Activated naive CD4-positive, alpha-beta T cell treated with anti-CD3 and anti-CD28 coated beads for 36 hours (primary cell): Measurements from ENCODE around the gene TXNRD1. TPM values are rescaled to one million over a fixed set of nuclear protein-coding genes. Genes with fewer than 3 reads are reported as not detected.

ENCODE experiments used
- CTCF ChIA-PET: fragments of 350-600 bp; sonication (Branson Sonifier 250); formaldehyde crosslinking; loops from one replicate; lab custom pipeline; 2021; ENCODE audit warnings: antibody characterized with exemption; lab: Charles Lee
- DNase-seq: peaks from one replicate; pipeline ENCODE4 v3.0.0-alpha.2; 2020
- H3K27ac Mint-ChIP-seq: one replicate; pipeline ENCODE4 v1.8.0; 2021; ENCODE audit warnings: mild to moderate bottlenecking, mixed read lengths
- H3K27me3 Mint-ChIP-seq: one replicate; pipeline ENCODE4 v1.8.0; 2021; ENCODE audit warnings: low read depth, mixed read lengths
- H3K36me3 Mint-ChIP-seq: one replicate; pipeline ENCODE4 v1.8.0; 2021; ENCODE audit warnings: low read depth, mixed read lengths
- H3K4me1 Mint-ChIP-seq: one replicate; pipeline ENCODE4 v1.8.0; 2021; ENCODE audit warnings: low read depth, mixed read lengths
- H3K4me3 Mint-ChIP-seq: one replicate; pipeline ENCODE4 v1.8.0; 2021; ENCODE audit warnings: mild to moderate bottlenecking, moderate library complexity, mixed read lengths
- H3K9me3 Mint-ChIP-seq: one replicate; pipeline ENCODE4 v1.8.0; 2021; ENCODE audit warnings: mixed read lengths
- intact Hi-C: fragments of 100-400 bp; cut with micrococcal nuclease; formaldehyde crosslinking; loops from one replicate; pipeline ENCODE4 v1.15.1; 2023
- total RNA-seq, 2 experiments: library from RNA; stranded (reverse); gene quantifications; one replicate each; pipeline ENCODE4 v1.2.3, GENCODE V29; 2021

TXNRD1 gene
- total RNA-seq, 2 experiments from 2014 or later: 86.0 to 86.9 TPM

DNA sequence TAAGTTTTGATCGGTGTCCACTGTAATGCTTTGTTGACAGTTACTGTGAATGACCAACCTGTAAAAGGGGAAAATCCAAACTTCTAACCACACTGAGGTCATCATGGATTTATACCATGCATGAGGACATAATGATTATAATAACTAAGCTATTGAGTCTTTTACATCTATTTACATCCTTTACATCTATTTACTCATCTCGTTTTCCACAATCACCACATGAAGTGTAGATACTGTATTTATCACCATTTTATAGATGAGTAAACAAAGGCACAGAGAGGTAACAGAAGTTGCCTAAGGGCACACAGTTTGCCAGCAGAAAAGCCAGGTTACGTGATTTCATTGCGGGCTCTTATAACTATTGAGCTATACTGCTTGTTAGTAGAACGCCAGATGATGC, 60.1 kb downstream of the TXNRD1 start:
- H3K27ac Mint-ChIP-seq: no peak overlapping the region
- H3K4me3 Mint-ChIP-seq: no peak overlapping the region
- intact Hi-C loops: no loop called here
- no peak for DNase-seq
- no peaks in the 10 kb centered on the region for H3K27me3 Mint-ChIP-seq
- no peaks in the 10 kb centered on the region for H3K9me3 Mint-ChIP-seq
- CTCF ChIA-PET: no interaction called here
- H3K36me3 Mint-ChIP-seq: no peaks in the 10 kb centered on the region
- peaks cover 11% of the 10 kb centered on the region for H3K4me1 Mint-ChIP-seq

DNA sequence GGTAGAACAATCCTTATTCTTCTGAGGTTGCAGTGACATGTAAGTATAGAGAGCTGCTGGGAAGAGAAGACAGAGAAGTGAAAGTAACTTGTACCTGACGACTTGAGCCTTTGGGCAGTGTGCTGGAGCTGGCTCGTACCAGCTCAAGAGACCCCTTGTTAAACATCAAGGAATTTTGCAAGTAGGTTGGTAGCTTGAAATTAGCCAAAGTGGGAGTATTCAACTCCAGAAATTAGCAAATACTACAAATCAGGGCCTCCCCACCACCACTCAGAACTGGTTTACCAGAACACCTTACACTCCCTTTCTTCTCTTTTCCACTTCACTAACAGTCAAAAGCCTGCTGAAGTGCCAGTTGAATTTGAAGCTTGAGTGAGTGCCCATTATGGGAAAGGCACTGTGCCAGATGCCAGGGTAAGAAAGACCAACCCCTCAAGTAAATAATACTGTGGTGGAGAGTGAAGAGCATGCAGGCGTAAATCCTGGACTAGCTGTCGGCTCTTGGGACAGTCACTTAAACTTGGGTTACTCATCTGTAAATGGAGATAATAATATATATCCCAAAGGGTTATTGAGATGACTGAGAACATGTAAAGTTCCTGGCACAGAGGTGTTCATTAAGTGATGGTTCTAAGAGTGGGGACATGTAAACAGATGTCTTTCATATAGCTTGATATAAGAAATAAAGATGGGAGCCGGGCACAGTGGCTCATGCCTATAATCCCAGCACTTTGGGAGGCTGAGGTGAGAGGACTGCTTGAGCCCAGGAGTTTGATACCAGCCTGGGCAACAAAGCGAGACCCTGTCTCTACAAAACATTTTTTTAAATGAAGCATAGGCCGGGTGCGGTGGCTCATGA, 60.9 kb downstream of the TXNRD1 start:
- H3K9me3 Mint-ChIP-seq: no peaks in the 10 kb centered on the region
- intact Hi-C loops: no loop called here
- H3K4me1 Mint-ChIP-seq: peaks cover 15% of the 10 kb centered on the region
- no peak for DNase-seq
- no peaks in the 10 kb centered on the region for H3K27me3 Mint-ChIP-seq
- H3K27ac Mint-ChIP-seq: no peak overlapping the region
- H3K4me3 Mint-ChIP-seq: peak overlapping the region; percentile 34
- H3K36me3 Mint-ChIP-seq: no peaks in the 10 kb centered on the region
- CTCF ChIA-PET: no interaction called here

DNA sequence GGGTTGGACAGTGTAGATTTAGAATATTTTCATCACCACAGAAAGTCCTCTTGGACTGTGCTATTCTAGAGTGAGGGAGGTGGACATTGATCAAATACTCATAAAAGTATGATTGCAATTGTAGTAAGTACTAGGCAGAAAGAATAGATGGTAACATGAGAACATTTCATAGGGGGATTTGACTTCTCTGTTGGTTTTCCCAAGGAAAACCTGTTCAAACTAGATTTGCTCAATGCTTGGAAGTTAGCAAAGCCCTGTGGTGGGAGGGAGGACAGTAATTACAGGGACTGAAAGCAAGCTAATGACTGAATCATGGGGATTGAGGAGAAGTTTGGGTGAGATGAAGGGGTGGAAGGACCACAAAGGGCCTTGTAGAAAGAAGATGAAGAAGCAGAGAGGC, 63.6 kb downstream of the TXNRD1 start:
- intact Hi-C loops: no loop called here
- Mint-ChIP-seq H3K9me3 (no peaks in the 10 kb centered on the region), H3K36me3 (no peaks in the 10 kb centered on the region), H3K27me3 (no peaks in the 10 kb centered on the region), H3K4me3 (no peak overlapping the region), H3K27ac (no peak overlapping the region), H3K4me1 (peaks cover 15% of the 10 kb centered on the region)
- DNase-seq: no peak
- CTCF ChIA-PET: no interaction called here

DNA sequence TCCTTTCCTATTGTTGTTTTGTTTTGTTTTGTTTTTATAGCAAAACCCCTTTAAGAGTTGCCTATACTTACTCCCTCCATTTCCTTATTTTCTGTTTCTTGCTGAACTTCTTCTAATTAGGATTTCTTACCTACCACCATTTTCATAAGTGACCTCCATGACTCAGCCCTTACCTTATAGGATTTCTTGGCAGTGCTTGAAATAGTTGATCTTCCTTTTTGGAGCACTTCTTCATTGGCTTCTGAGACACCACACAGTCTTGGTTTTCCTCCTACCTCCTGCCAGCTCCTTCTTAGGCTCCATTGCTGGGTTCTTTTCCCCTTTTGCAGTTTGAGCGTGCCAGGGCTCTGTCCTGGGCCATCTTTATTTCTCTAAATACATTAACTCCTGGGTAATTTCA, 64.5 kb downstream of the TXNRD1 start:
- Mint-ChIP-seq H3K4me3 (no peak overlapping the region), H3K27me3 (no peaks in the 10 kb centered on the region), H3K4me1 (peaks cover 15% of the 10 kb centered on the region), H3K27ac (no peak overlapping the region), H3K9me3 (no peaks in the 10 kb centered on the region), H3K36me3 (no peaks in the 10 kb centered on the region)
- intact Hi-C loops: no loop called here
- DNase-seq: no peak
- CTCF ChIA-PET: no interaction called here

DNA sequence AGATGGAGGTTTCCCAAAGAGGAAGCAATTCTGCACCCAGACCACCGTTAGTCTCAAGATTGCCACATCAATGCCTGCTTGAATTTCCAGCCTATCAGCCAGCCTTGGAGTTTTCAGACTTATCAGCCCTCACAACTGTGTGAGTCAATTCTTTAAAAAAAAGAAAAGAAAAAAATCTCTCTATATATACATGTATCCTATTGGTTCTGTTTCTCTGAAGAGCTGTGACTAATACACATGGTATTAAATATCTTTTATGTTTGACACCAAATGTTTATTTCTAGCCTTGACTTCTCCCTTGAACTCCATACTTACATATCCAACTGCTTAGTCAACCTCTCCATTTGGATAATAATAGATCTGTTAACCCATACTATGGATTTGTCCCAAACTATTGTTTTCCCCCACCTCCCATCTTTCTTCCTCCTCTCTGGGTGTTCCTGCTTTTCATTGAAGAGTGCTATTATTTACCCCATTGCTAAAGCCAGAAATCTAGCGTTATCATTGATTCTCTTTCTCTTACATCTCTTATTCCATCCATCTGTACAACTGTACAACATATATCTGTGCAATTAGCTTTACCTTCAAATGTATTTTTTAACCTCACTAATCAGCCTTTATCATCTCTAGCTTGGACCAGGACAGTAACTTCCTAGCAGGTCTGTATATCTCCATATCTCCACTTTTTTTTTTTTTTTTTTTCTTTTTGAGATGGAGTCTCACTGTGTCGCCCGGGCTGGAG, 65.3 kb downstream of the TXNRD1 start:
- no peaks in the 10 kb centered on the region for H3K27me3 Mint-ChIP-seq
- no peak overlapping the region for H3K4me3 Mint-ChIP-seq
- H3K27ac Mint-ChIP-seq: no peak overlapping the region
- H3K36me3 Mint-ChIP-seq: no peaks in the 10 kb centered on the region
- H3K4me1 Mint-ChIP-seq: peaks cover 19% of the 10 kb centered on the region
- no peak for DNase-seq
- H3K9me3 Mint-ChIP-seq: no peaks in the 10 kb centered on the region
- CTCF ChIA-PET: no interaction called here
- intact Hi-C loops: no loop called here

DNA sequence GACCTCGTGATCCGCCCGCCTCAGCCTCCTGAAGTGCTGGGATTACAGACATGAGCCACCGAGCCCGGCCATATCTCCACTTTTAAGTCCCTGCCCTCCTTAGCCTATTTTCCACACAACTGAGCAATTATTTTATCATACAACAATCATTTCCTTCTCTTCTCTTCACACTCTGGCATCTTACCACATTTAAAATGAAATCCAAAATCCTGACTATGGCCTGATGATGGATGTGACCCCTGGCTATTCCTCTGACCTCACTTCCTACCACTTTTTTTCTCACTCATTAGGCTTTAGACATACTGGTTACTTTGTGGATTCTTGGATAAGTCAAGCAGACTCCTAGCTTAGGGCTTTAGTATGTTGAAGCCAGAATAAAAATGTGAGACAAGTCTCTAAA, 66.1 kb downstream of the TXNRD1 start:
- no peak overlapping the region for H3K27ac Mint-ChIP-seq
- CTCF ChIA-PET: interaction anchor here (1.2 kb wide), 1 partner anchor 11 kb away, joined by 3 read pairs; no protein-coding TSS in a partner anchor
- peaks cover 18% of the 10 kb centered on the region for H3K4me1 Mint-ChIP-seq
- no peak overlapping the region for H3K4me3 Mint-ChIP-seq
- H3K9me3 Mint-ChIP-seq: no peaks in the 10 kb centered on the region
- H3K27me3 Mint-ChIP-seq: no peaks in the 10 kb centered on the region
- intact Hi-C loops: no loop called here
- H3K36me3 Mint-ChIP-seq: no peaks in the 10 kb centered on the region
- DNase-seq: no peak

DNA sequence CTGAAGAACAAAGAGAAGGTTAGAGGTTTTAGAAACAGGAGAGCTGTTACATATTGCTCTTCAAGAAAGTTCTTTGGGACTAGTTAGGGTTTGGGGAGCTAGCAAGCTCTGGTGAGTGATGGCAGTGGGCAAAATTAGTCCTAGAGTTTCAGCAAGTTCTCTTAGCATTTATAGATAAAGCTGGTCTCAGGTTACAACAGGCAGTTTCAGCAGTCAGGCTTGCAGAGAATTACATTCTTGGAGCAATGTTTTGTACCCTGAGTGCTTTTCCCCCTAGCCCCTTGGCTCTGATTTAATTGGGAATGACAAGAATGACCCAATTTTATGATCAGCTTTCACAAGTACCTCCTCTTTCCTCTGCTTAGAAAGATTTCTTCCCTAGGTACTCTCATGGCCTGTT, 66.5 kb downstream of the TXNRD1 start:
- CTCF ChIA-PET: interaction anchor here (1.2 kb wide), 1 partner anchor 10 kb away, joined by 3 read pairs; no protein-coding TSS in a partner anchor
- intact Hi-C loops: no loop called here
- no peak overlapping the region for H3K27ac Mint-ChIP-seq
- no peaks in the 10 kb centered on the region for H3K27me3 Mint-ChIP-seq
- no peaks in the 10 kb centered on the region for H3K9me3 Mint-ChIP-seq
- no peak overlapping the region for H3K4me3 Mint-ChIP-seq
- H3K4me1 Mint-ChIP-seq: peaks cover 18% of the 10 kb centered on the region
- no peak for DNase-seq
- peaks cover 3% of the 10 kb centered on the region for H3K36me3 Mint-ChIP-seq

DNA sequence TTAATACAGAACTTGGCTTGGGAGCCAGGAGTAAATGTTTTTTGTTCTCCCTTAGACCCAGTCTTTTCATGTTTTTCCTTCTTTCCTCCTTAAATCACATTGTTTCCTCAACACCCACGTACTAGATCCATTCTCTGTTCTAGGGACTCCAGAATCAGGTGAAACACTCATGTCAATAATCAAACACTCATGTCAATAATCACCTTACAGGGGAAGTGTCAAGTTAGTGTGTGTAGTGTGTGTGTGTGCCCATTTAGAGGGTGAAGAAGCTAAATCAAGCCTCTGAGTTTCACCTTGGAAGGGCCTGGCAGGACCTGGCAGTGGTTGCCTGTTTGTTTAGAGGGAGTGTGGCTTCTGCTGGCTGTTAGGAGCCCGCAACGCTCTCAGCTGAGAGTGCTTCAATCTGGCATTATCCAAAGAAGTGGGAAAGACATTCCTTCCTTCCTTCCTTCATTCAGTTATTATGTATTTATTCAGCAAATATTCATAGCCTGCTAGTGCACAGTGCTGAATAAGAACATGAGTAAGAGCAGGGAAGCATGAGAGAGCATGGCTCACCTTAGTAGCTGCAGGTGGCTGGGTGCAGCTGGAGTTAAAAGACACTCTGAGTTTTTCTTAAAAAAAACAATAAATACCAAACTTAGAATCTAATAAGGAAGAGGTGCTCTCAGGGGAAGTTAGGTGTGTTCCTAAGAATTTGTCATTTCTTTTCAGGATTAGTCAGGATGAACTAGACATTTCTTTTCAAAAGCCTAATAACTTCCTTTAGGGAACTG, 70.3 kb downstream of the TXNRD1 start:
- H3K9me3 Mint-ChIP-seq: no peaks in the 10 kb centered on the region
- intact Hi-C loops: loop anchor here (1.0 to 5.0 kb wide), 10 partner anchors 17 to 821 kb away; partner anchors contain the start of genes CHST11, EID3, HCFC2 and HSP90B1
- peaks cover 19% of the 10 kb centered on the region for H3K36me3 Mint-ChIP-seq
- H3K4me3 Mint-ChIP-seq: peak overlapping the region; percentile 96
- peaks cover 14% of the 10 kb centered on the region for H3K4me1 Mint-ChIP-seq
- CTCF ChIA-PET: interaction anchor here (0.8 to 4.2 kb wide), 3 partner anchors 67 to 83 kb away, joined by 4 to 21 read pairs (median 5); partner anchors contain the start of gene TXNRD1
- peak overlapping the region; percentile 98 for H3K27ac Mint-ChIP-seq
- no peaks in the 10 kb centered on the region for H3K27me3 Mint-ChIP-seq
- peak; percentile 49 for DNase-seq

DNA sequence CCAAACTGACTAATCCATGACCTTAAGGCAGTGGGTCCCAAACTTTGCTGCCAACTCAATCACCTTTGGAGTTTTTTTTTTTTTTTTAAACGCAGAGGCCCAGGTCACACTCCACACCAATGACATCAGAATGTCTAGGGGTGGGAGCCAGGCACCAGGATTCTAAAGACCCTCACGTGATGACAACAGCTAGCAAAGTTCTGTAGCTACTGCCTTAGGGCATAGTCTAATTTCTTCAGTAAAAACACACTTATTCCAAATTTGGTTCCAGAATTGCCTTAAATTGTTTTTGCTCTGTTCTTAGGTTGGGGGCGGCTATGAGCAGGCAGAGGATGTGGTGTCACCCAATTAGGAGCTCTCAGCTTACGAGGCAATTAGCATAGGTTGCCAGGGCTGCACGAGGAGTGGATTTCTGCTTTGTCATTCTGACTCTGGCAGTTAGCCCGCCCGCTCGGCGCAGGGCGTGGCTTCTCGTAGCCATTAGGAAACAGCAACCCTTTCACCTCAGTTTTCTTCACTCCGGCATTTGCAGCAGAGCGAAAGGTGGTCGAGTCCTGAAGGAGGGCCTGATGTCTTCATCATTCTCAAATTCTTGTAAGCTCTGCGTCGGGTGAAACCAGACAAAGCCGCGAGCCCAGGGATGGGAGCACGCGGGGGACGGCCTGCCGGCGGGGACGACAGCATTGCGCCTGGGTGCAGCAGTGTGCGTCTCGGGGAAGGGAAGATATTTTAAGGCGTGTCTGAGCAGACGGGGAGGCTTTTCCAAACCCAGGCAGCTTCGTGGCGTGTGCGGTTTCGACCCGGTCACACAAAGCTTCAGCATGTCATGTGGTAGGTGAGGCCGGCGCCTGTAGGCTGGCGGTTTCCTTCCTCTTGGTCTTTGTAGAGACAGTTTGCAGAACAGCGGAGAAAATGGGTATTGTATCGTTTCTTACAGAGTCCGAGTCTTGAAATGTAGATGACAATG, 71.2 kb downstream of the TXNRD1 start:
- H3K4me3 Mint-ChIP-seq: peak overlapping the region; percentile 96
- H3K9me3 Mint-ChIP-seq: no peaks in the 10 kb centered on the region
- H3K27ac Mint-ChIP-seq: peak overlapping the region; percentile 98
- peaks cover 24% of the 10 kb centered on the region for H3K36me3 Mint-ChIP-seq
- H3K4me1 Mint-ChIP-seq: peaks cover 12% of the 10 kb centered on the region
- CTCF ChIA-PET: interaction anchor here (0.6 to 4.2 kb wide), 6 partner anchors 9 to 178 kb away, joined by 3 to 21 read pairs (median 4); partner anchors contain the start of gene TXNRD1
- intact Hi-C loops: loop anchor here (1.0 to 5.0 kb wide), 11 partner anchors 17 to 820 kb away; partner anchors contain the start of genes CHST11, EID3, HCFC2 and HSP90B1
- H3K27me3 Mint-ChIP-seq: no peaks in the 10 kb centered on the region
- DNase-seq: peak; percentile 94

DNA sequence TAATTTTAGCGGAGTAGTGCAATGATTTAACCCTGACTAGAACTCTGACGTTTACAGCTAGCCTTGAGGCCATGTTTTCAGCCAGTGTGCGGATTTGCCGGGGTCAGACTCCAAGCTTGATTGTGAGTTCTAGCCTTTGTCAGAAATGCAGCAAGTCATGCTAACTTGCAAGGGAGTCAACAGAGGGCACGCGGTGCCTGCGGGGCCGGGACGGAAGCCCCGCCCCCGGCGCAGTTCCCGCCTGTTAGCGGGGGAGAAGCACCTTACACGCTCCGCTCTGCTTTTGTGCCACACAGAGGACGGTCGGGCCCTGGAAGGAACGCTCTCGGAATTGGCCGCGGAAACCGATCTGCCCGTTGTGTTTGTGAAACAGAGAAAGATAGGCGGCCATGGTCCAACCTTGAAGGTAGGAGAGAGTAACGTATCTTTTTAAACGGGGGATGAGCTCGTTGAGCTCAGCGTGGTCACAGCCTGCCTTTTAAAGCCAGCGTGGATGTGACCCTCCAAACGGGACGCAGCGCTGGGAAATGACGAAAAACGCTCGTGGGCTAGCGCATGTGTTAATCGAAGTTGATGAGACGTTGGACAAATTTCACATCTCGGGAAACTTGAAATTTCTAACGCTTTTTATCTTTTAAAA, 73.2 kb downstream of the TXNRD1 start:
- no peaks in the 10 kb centered on the region for H3K27me3 Mint-ChIP-seq
- peaks cover 16% of the 10 kb centered on the region for H3K4me1 Mint-ChIP-seq
- peak overlapping the region; percentile 98 for H3K27ac Mint-ChIP-seq
- H3K36me3 Mint-ChIP-seq: peaks cover 39% of the 10 kb centered on the region
- intact Hi-C loops: loop anchor here (1.0 to 5.0 kb wide), 8 partner anchors 70 to 1042 kb away; partner anchors contain the start of genes C12orf75, NFYB, SLC41A2 and TDG
- peak overlapping the region; percentile 96 for H3K4me3 Mint-ChIP-seq
- H3K9me3 Mint-ChIP-seq: no peaks in the 10 kb centered on the region
- CTCF ChIA-PET: interaction anchor here (1.1 to 4.2 kb wide), 4 partner anchors 15 to 75 kb away, joined by 3 to 21 read pairs (median 8); partner anchors contain the start of genes EID3 and TXNRD1
- peak; percentile 89 for DNase-seq
